HL-60/S4 treated with retinoic acid at 250 ng/mL for 4 days and 3 days (cell line): Measurements from ENCODE around the gene PXDN.

ENCODE experiments used
- in situ Hi-C: fragments of 300-500 bp; cut with MboI; formaldehyde crosslinking; loops from 2 replicates; pipeline ENCODE4 v1.7.0; 2022; ENCODE audit warnings: low sequenced_read_pairs

Gene PXDN

GRCh38 chr2:1601067-1601412 is 143.3 kb downstream of the PXDN start:
- in situ Hi-C loops: no loop called here

- in situ Hi-C loops: no loop called here
Observed at GRCh38 chr2:1600191-1601066, 143.9 kb downstream of the PXDN start.

- in situ Hi-C loops: no loop called here
Observed at GRCh38 chr2:1599301-1600085, 144.8 kb downstream of the PXDN start.

GRCh38 chr2:1598800-1599199 is 145.5 kb downstream of the PXDN start:
- in situ Hi-C loops: no loop called here

DNA sequence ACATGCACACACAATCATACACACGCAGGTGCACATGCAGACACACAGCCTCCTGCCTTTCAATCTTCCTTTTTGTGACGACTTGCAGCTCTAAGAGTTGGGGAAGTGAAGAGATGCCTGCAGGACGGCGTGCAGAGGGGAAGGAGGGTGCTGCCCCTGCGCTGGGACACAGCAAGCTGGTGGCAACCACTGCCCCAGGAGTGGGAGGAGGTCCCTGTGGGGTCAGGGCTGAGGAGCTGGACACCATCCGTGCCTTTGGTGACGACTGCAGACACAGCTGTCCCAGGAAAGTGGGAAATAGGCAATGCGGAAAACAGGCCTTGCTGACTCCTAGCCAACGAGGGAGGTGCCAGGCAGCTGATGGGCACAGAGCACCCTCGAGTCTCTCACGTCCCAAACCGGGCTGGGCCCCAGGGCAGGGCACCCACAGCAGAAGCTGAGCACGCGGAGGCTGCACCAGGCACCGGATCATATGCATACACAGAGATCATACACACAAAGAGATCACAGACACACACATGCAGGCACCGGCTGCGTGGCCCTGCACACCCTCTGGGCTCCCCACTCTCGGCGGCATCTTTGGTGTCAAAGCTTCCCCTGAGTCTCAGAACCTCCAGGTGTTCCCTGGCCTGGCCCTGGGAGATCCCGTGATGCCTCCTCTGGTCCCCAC is 146.1 kb downstream of the PXDN start:
- in situ Hi-C loops: no loop called here

DNA sequence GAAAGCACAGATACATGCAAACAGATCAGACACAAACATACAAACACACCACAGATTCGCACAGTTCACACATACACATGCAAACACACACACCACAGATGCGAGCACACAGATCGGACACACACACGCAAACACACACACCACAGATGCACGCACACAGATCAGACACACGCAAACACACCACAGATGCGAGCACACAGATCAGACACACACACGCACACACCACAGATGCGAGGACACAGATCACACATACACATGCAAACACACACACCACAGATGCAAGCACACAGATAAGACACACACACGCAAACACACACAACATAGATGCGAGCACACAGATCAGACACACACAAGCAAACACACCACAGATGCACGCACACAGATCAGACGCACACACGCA is 149.0 kb downstream of the PXDN start:
- in situ Hi-C loops: no loop called here

DNA sequence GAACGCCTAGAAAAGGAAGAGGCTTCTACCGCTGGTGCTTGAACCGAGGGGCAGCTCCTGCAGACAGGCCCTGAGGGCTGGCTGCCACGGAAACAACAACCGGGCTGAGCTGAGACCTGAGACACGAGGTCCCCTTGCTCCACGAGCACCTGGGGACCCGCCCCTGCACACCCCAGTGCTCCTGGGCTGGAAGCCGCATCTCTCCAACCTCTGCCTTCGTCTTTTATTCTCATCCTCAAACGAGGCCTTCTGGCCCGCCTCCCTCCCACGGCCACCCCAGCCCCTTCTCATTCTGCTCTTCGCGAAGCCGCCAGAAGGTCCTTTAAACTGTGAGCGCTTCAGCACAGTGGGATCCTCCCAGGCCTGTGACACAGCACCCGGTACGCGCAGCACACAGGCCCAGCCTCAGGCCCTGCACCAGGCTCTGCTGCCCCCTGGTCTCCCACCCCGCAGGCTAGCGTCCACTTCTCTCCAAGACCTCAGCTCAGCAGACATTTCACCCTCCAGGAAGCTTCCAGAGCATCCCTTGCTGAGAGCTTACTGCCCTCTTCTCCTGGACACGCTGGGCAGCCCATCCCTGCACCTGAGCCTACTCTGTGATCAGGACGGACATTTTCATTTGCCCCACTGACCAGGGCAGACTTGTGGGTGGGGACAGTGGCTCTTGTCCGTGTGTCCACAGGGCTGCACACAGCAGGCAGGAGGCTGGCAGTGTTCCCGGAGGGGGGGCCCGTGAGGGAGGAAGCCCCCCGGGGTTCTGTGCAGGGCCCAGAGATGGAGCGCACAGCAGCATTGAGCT is 149.7 kb downstream of the PXDN start:
- in situ Hi-C loops: no loop called here

DNA sequence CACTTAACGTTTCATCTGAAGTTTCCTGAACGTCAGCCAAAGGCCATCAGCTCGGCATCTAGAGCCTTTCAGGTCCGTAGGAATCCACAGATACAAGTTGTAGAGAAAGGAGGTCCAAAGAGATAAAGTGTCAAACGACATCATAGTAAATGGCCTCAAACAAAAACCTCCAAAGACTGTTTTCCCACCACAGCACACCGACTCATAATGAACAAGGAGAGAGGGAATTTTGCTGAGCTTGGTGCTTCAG is 150.3 kb downstream of the PXDN start:
- in situ Hi-C loops: no loop called here

- in situ Hi-C loops: no loop called here
Observed at GRCh38 chr2:1593371-1594122, 150.8 kb downstream of the PXDN start.

DNA sequence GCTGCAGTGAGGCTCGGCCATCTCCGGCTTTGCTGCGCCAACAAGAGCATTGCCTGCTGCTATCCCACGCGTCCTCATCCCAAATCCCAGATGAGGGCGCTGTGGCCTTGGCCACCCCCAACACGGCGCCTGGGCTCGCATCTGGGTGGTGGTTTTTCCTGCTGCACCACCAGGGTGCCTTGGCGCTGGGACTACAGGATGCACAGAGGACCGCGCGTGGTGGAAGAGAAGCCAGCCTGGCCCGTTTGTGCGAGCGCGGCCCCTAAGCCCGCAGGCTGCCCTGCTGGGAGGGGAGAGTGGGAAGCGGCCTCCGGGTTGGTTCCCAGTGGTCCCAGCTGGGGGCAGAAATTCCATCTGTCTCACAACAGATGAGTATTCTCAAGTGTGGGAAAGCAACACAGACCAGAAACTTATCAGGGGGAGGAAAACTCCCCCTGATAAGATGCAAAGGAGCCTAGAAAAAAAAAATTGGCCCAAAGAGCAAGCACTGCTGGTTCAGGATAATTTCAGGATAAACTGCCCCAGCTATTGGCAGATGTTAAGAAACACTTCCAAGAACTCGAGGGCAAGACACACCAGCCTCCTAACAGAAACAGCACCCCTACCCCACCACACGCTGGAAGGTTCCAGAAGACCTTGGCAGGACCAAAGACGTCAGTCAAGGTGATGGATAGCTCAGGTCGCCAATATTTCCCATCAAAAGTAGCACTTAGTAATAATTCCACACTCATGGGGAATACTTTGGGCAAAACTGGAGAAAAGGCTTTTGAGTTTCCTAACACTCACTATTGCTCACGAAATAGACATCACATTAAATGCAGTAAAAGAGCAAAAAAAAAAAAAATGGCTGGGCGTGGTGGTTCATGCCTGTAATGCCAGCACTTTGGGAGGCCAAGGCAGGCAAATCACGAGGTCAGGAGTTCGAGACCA is 152.1 kb downstream of the PXDN start:
- in situ Hi-C loops: no loop called here

- in situ Hi-C loops: no loop called here
Observed at GRCh38 chr2:1591461-1591770, 152.9 kb downstream of the PXDN start.

- in situ Hi-C loops: no loop called here
Observed at GRCh38 chr2:1590596-1591460, 153.5 kb downstream of the PXDN start.

DNA sequence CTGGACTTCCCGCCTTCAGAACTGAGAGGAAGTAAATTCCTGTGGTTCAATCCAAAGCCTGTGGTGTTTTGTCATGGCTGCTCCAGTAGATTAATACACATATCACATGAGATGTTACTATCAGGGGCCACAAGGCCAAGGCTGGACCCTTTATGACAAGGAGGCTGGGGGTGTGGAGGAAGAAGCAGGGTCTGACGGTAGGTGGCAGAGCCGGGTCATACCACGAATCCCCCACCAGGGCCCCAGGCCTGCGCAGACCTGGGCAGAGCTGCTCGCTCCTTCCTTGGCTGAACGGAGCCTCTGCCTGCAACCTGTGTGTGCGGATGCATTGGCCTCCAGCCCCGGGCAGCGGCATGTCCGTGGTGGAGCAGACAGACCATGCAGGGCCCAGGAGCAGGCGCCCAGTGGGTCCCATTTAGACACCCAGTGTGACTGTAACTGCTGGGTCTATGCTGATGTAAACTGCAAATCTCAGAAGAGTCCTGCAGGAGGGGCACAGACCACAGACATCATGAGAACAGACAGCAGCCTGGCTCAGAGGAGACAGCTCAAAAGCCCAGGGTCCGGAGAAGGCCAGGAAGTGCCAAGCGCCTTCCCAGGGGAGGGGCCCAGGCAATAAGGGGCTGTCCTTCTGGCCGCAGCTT is 155.2 kb downstream of the PXDN start:
- in situ Hi-C loops: no loop called here

GRCh38 chr2:1588051-1588977 is 156.0 kb downstream of the PXDN start:
- in situ Hi-C loops: no loop called here

DNA sequence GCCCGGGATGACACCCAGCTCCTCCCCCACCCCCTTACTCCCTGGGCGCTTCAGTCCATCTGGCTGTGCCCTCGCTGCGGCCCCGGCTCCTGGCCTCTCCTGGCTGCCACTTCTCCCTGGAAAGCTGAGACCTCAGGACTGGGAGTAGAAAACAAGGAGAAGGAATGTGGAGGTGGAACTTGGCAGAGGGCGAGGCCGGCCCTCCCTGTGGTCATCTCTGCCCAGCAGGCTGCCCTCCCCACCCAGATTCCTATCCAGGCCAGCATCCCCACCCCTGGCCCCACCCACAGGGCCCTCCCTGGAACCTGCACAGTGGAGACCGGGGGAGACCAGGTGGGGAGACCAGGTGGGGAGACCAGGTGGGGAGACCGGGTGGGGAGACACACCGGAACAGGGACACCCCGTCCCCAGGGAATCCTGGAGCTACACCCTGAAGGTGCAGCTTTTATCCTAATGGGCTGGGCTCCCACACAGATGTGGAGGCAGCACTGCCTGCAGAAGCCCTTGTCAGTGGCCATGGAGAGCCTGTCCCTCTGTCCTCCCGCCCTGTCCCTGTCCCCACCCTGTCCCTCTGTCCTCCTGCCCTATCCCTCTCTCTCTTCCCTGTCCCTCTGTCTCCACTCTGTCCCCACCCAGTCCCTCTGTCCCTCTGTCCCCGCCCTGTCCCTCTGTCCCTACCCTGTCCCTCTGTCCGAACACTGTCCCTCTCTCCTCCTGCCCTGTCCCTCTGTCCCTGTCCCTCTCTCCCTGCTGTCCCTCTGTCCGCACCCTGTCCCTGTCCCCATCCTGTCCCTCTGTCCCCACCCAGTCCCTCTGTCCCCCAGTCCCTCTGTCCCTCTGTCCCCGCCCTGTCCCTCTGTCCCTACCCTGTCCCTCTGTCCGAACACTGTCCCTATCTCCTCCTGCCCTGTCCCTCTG is 157.1 kb downstream of the PXDN start:
- in situ Hi-C loops: no loop called here
